GM10266 (cell line): ENCODE measurements around the gene BRMS1.
"Not testable (repeated sequence)": the region's sequence is repeated elsewhere in the genome, so short reads cannot be mapped to it uniquely, and the experiment has no call there.

ENCODE experiments used
- DNase-seq: peaks from one replicate; pipeline ENCODE4 v3.0.0; 2012; ENCODE audit errors: extremely low spot score
- TF ChIP-seq, protein P1 (sequence below): IDR thresholded peaks from 2 replicates; pipeline ENCODE4 v1.5.1; 2012; ENCODE audit warnings: mild to moderate bottlenecking, low read depth; ENCODE audit not compliant: control insufficient read depth, insufficient read depth; ENCODE audit errors: missing control alignments

The BRMS1 gene

GRCh38 chr11:66327171-66328030 is 17.5 kb downstream of the BRMS1 start:
- DNase-seq = no peak
- TF ChIP-seq, protein P1, sequence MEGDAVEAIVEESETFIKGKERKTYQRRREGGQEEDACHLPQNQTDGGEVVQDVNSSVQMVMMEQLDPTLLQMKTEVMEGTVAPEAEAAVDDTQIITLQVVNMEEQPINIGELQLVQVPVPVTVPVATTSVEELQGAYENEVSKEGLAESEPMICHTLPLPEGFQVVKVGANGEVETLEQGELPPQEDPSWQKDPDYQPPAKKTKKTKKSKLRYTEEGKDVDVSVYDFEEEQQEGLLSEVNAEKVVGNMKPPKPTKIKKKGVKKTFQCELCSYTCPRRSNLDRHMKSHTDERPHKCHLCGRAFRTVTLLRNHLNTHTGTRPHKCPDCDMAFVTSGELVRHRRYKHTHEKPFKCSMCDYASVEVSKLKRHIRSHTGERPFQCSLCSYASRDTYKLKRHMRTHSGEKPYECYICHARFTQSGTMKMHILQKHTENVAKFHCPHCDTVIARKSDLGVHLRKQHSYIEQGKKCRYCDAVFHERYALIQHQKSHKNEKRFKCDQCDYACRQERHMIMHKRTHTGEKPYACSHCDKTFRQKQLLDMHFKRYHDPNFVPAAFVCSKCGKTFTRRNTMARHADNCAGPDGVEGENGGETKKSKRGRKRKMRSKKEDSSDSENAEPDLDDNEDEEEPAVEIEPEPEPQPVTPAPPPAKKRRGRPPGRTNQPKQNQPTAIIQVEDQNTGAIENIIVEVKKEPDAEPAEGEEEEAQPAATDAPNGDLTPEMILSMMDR = no peak

- TF ChIP-seq, protein P1 = no peak
- DNase-seq = no peak
Measured at GRCh38 chr11:66326261-66327111, 18.4 kb downstream of the BRMS1 start.

- DNase-seq = no peak
- TF ChIP-seq, protein P1 = no peak
Measured at GRCh38 chr11:66325263-66325671, 19.6 kb downstream of the BRMS1 start.

DNA sequence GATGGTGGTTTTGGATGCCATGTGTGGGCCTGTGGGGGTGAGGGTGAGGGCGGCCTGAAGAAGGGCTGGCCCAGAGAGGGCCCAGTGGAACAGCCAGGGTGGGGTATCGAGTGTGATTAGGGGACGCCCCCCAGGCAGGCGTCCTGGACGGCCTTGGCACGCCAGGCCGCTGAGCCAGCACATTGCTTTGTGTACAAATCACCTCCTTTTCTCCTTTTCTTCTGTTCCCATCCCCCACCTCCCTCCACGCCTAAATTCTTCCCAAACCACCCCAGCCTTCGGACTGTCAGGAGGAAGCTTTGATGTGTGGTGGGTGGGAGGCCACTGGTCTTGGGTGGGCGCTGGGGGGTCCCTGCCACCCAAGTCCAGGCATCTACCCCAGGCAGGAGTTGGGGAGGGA is 20.2 kb downstream of the BRMS1 start:
- DNase-seq = no peak
- TF ChIP-seq, protein P1 = no peak

DNA sequence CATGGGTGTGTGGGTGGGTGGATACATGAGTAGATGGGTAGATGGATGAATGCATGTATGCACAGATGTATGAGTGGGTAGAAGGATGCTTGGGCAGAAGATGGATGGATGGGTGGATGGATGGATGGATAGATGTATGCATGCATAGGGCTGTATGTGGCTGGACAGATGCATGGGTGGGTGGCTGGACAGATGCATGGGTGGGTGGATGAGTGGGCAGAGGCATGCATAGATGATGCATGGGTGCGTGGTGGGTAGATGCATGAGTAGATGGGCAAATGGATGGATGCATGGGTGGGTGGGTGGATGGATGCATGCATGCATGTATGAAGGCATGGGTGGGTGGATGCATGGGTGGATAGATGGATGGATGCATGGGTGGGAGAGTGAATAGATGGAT is 21.2 kb downstream of the BRMS1 start:
- TF ChIP-seq, protein P1 = no peak
- no peak for DNase-seq

- TF ChIP-seq, protein P1 = no peak
- no peak for DNase-seq
Measured at GRCh38 chr11:66322732-66323427, 22.0 kb downstream of the BRMS1 start.

GRCh38 chr11:66321606-66322005 is 23.3 kb downstream of the BRMS1 start:
- TF ChIP-seq, protein P1 = no peak
- no peak for DNase-seq

DNA sequence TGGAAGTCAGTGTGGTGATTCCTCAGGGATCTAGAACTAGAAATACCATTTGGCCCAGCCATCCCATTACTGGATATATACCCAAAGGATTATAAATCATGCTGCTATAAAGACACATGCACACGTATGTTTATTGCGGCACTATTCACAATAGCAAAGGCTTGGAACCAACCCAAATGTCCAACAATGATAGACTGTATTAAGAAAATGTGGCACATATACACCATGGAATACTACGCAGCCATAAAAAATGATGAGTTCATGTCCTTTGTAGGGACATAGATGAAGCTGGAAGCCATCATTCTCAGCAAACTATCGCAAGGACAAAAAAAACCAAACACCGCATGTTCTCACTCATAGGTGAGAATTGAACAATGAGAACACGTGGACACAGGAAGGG is 24.2 kb downstream of the BRMS1 start:
- not testable (repeated sequence) for DNase-seq

DNA sequence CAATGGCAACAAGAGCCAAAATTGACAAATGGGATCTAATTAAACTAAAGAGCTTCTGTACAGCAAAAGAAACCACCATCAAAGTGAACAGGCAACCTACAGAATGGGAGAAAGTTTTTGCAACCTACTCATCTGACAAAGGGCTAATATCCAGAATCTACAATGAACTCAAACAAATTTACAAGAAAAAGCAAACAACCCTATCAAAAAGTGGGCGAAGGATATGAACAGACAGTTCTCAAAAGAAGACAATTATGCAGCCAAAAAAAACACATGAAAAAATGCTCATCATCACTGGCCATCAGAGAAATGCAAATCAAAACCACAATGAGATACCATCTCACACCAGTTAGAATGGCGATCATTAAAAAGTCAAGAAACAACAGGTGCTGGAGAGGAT is 24.6 kb downstream of the BRMS1 start:
- DNase-seq = not testable (repeated sequence)
